OCI-M2 (cell line): Measurements from ENCODE around the gene TIGD4.

Experiments used
- DNase-seq: peaks from one replicate; lab custom pipeline; 2025; ENCODE audit not compliant: unreplicated experiment; lab: John Stamatoyannopoulos, UW

The TIGD4 gene

DNA sequence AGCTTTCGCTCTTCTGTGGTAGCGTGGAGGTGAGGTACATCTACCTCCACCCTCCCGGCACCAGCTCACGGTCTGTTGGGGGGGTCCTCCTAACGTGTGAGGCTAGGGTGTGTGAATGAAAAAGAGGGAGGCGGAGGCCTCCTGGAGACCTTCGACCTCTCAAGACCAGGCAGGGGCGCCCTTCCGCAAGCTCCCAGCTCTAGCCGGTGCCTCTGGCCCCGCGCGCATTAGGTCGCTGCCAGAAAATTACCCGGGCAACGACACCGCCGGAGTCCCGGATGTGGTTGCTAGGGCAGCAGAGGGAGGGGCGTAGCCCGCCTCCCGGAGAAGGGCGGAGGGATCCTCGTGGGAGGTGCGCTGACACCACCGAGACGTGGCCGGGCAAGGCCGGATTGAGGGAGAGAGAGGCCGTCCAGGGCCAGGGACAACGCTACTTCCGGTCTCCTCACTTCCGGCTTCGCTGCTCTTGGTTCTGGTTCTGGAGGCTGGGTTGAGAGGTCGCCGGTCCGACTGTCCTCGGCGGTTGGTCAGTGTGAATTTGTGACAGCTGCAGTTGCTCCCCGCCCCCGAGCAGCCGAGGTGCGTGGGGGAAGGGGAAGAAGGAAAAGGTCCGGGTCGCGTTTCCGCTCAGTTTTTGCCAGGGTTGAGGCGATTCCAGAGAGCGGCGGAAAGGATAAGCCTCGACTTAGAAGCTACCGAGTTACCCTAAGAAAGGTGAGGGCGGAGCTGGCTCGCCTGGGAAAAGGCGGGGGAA, at the start of gene TIGD4, which contains the start of gene ARFIP1:
Gene TIGD4, minus strand, starts transcription at position 218 of the 754 bp plus-strand sequence. CDS start 8,726 bp downstream, outside the sequence.
Gene ARFIP1, plus strand, starts transcription at position 442 of the 754 bp plus-strand sequence. CDS start 49,680 bp downstream, outside the sequence.
- DNase-seq = peak; percentile 60

DNA sequence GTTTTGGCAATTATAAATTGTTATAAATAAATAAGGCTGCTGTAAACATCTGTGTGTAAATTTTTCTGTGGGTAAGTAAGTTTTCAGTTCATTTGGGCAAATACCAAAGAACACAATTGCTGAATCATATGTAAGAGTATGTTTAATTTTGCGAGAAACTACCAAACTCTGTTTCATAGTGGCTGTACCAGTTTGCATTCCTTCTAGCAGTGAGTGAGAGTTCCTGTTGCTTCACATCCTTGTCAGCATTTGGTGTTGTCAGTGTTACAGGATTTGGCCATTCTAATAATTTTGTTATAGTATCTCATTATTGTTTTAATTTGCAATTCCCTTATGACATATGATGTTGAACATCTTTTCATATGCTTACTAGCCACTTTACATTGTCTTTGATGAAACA, 48.6 kb upstream of the TIGD4 start:
- no peak for DNase-seq

DNA sequence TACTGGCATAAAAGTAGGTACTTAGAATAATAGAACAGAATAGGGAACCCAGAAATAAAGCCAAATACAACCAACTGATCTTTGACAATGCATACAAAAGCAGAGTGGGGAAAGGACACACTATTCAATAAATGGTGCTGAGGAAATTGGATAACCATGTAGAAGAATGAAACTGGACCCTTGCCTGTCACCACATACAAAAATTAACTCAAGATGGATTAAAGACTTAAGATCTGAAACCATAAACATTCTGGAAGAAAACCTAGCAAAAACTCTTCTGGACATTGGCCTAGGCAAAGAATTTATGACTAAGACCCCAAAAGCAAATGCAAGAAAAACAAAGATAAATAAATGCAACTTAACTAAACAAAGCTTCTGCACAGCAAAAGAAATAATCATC, 45.8 kb upstream of the TIGD4 start:
- no peak for DNase-seq

DNA sequence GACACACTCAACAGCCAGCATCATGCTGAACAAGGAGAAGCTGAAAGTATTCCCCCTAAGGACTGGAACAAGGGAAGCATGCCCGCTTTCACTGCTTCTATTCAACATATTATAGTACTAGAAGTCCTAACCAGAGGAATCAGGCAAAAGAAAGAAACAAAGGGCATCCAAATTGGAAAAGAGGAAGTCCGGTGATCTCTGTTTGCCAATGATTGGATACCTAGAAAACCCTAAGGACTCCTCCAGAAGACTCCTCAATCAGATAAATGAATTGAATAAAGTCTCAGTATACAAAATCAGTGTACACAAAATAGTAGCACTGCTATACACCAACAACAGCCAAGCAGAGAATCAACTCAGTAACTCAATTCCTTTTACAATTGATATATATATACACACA, 45.0 kb upstream of the TIGD4 start:
- no peak for DNase-seq

- DNase-seq = no peak
These were observed 42.8 kb upstream of the TIGD4 start for GRCh38 chr4:152822323-152822722.

DNA sequence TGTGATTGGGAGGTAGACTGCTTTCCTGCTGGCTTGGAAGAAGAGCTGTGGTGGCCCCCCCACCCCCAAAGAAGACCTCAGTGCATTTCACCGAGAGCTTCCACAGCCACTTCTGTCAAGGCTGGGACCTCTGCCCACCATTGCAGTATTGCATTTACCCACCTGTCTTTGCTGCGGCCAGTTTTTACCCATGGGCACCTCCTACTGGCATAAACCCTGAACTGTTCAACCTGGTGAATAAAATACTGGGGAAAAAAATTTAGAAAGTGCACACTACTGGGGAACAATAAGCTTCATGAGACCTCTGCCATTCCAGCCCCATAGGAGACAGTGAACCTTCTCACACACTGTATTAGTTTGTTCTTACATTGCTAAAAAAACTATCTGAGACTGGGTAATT, 40.5 kb upstream of the TIGD4 start:
- DNase-seq = no peak

GRCh38 chr4:152819026-152819645, 39.6 kb upstream of the TIGD4 start:
- no peak for DNase-seq

GRCh38 chr4:152817331-152817730, 37.8 kb upstream of the TIGD4 start:
- no peak for DNase-seq

GRCh38 chr4:152815078-152815477, 35.5 kb upstream of the TIGD4 start:
- DNase-seq = no peak

DNA sequence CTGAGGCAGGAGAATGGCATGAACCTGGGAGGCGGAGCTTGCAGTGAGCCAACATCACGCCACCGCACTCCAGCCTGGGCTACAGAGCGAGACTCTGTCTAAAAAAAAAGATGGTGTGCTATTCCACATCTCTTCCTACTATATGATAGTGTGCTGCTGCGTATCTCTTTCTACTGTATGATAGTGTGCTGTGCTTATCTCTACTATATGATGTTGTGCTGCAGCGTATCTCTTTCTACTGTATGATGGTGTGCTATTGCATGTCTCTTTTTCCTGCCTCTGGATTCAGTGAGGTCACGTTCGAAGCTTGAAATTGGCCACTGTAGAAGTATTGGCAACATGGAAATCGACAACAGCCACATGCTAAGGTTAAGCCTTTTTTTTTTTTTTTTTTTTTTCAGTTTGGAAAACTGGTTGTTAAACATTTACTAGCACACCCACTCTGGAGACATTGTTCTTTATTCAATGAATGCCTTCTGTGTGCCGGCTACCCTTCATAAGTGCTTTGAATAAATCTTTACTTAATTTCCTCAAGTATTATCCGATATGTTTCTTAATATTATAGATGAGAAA, 31.3 kb upstream of the TIGD4 start:
- no peak for DNase-seq

GRCh38 chr4:152808670-152809069, 29.1 kb upstream of the TIGD4 start:
- DNase-seq = no peak

GRCh38 chr4:152807294-152807829, 27.8 kb upstream of the TIGD4 start:
- no peak for DNase-seq

GRCh38 chr4:152806501-152807125, 27.1 kb upstream of the TIGD4 start:
- DNase-seq = no peak

GRCh38 chr4:152805818-152806217, 26.3 kb upstream of the TIGD4 start:
- no peak for DNase-seq

- DNase-seq = no peak
These were observed 25.6 kb upstream of the TIGD4 start for GRCh38 chr4:152805071-152805650.

- no peak for DNase-seq
These were observed 24.0 kb upstream of the TIGD4 start for GRCh38 chr4:152803541-152803940.

GRCh38 chr4:152795891-152796290, 16.4 kb upstream of the TIGD4 start:
- no peak for DNase-seq

DNA sequence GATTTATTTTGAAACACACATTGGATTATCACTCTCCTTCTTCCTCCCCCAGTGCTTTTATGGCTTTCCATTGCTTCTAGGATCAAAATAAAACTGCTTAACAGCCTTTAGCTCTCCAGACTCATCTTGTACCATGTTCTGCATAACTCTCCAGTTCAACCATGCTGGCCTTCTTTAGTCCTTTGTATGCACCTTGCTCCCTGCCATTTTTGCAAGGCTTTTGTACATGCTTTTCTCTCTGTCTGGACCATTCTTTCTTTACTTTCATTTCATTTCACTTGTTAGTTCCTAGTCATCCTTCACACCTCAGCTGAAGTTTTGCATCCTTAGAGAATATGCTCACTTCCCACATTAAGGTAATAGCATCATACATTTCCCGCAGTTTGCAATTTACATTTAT, 7.1 kb upstream of the TIGD4 start:
- no peak for DNase-seq

DNA sequence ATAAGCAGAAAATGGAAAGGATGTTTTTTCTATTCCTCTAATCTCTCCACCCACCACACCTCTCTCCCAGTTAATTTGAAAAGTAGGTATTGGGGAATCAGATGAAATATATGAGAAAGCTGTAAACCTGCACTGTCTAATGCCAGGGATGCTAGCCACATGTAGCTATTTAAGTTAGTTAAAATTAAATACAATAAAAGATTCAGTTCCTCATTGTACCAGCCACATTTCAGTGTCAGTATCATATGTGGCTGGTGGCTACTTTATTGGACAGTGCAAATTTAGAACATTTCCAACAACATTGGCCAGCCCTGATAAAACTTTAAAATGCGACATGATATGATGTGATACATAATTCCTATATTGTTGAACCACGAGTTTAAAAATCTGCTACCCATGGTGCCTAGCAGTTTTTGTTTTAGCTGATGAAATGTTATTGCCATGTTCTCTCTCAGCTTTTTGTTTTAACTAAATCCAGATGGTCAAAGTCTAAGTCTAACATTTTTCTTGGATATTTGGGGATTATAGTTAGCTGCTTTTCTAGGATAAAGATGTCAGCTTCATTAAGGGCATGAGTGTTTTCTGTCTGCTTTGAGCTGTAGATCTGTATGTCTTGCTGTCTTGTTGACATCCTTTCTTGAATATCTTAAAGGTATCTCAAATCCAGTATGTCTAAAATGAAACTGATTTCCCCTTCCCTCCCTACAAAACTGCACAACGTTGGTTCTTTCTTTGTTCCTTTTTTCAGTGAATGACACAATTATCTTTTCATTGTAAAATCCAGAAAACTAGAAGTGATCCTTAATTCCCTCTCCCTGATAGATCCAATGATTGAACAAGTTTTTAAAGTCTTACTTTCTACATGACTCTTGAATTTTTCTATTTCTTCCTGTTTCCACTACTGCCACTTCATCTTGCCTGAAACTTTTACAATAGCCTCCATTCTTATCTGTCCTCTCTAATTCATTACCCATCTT, 6.4 kb upstream of the TIGD4 start:
- no peak for DNase-seq
